ENCODE results near the gene HPS5. TPM values are rescaled to one million over a fixed set of nuclear protein-coding genes. Genes with fewer than 3 reads are reported as not detected.

Gene HPS5
- total RNA-seq, 2 experiments from 2014 or later = 23.0 to 29.9 TPM

DNA sequence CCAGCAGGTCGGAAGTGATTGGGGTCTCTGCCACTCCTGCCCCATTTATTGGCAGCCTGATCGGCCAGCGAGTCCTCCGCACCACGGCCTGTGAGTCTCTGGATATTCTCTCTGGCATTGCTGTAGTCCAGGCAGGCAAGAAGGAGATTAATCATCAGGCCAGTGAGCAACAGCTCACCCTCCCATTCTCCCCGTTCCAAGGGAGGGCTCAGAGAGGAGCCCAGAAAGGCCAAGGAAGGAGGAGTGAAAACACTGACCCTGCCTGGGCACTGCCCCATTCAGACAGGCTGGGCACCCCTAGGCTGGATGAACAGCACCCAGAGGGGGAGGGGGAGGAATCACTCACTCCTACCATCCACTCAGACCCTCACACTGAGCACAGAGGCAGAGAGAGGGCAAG lies 76.5 kb downstream of the HPS5 start:
- Histone ChIP-seq H3K4me1 (ENCODE audit: insufficient read depth, low read length, poor library complexity, severe bottlenecking) (peaks cover 21% of the 10 kb centered on the region), H3K9me2 (ENCODE audit: insufficient read depth, low read length) (no peaks in the 10 kb centered on the region), H3K9me3 (ENCODE audit: low read length) (peaks cover 13% of the 10 kb centered on the region; the same call in 1 of the 2 replicates), H2AFZ (ENCODE audit: low read length) (no peak overlapping the region), H4K20me1 (ENCODE audit: insufficient read depth, low read length) (no peaks in the 10 kb centered on the region), H3K27ac (ENCODE audit: low read depth, low read length, poor library complexity, severe bottlenecking) (no peak overlapping the region), H3K36me3 (ENCODE audit: insufficient read depth, low read length) (no peaks in the 10 kb centered on the region), H3K4me3 (ENCODE audit: low read depth, low read length, poor library complexity, severe bottlenecking) (no peak overlapping the region), H3K4me2 (ENCODE audit: low read length) (no peak overlapping the region), H3K79me2 (ENCODE audit: insufficient read depth, low read depth, low read length) (no peaks in the 10 kb centered on the region)
- TF ChIP-seq EZH2phosphoT487 (IDR thresholded peaks at IDR 0.05; ENCODE audit: borderline replicate concordance, low read depth, low read length) = no peak
- TF ChIP-seq CTCF (conservative IDR thresholded peaks at IDR 0.05; ENCODE audit: low read length) = no peak
- DNase-seq (ENCODE audit: low spot score) = no peak
- intact Hi-C loops (cut with micrococcal nuclease; ENCODE audit: unreplicated experiment) = no loop called here
- ChIA-PET POLR2A (interaction anchor here (1.8 kb wide), 1 partner anchor 11 kb away, joined by 6 read pairs; no protein-coding TSS in a partner anchor), CTCF (ENCODE audit: unreplicated experiment) (no interaction called here)
- BruUV-seq (replicated peaks) = no TSS peak

- POLR2A ChIA-PET = interaction anchor here (1.2 to 1.8 kb wide), 5 partner anchors 9 to 287 kb away, joined by 3 to 6 read pairs (median 4); no protein-coding TSS in a partner anchor
- H4K20me1 ChIP-seq (ENCODE audit: insufficient read depth, low read length) = no peaks in the 10 kb centered on the region
- intact Hi-C loops (cut with micrococcal nuclease; ENCODE audit: unreplicated experiment) = loop anchor here (2.0 to 5.0 kb wide), 3 partner anchors 78 to 283 kb away; partner anchors contain the start of genes GTF2H1, HPS5 and TSG101
- DNase-seq (ENCODE audit: low spot score) = peak; percentile 81
- peak overlapping the region; percentile 75 for H2AFZ ChIP-seq (ENCODE audit: low read length)
- no peak overlapping the region for H3K27ac ChIP-seq (ENCODE audit: low read depth, low read length, poor library complexity, severe bottlenecking)
- no peaks in the 10 kb centered on the region for H3K79me2 ChIP-seq (ENCODE audit: insufficient read depth, low read depth, low read length)
- H3K9me3 ChIP-seq (ENCODE audit: low read length) = peaks cover 13% of the 10 kb centered on the region; the same call in 1 of the 2 replicates
- H3K4me3 ChIP-seq (ENCODE audit: low read depth, low read length, poor library complexity, severe bottlenecking) = no peak overlapping the region
- H3K4me1 ChIP-seq (ENCODE audit: insufficient read depth, low read length, poor library complexity, severe bottlenecking) = peaks cover 21% of the 10 kb centered on the region
- no peaks in the 10 kb centered on the region for H3K36me3 ChIP-seq (ENCODE audit: insufficient read depth, low read length)
- no peaks in the 10 kb centered on the region for H3K9me2 ChIP-seq (ENCODE audit: insufficient read depth, low read length)
- TF ChIP-seq CTCF (conservative IDR thresholded peaks at IDR 0.05; ENCODE audit: low read length) (peak; percentile 95), EZH2phosphoT487 (IDR thresholded peaks at IDR 0.05; ENCODE audit: borderline replicate concordance, low read depth, low read length) (no peak)
- BruUV-seq (replicated peaks) = no TSS peak
- no peak overlapping the region for H3K4me2 ChIP-seq (ENCODE audit: low read length)
- CTCF ChIA-PET (ENCODE audit: unreplicated experiment) = interaction anchor here (1.0 to 1.3 kb wide), 4 partner anchors 9 to 129 kb away, joined by 3 to 5 read pairs (median 4); no protein-coding TSS in a partner anchor
Measured at GRCh38 chr11:18243783-18244362, 78.1 kb downstream of the HPS5 start.

DNA sequence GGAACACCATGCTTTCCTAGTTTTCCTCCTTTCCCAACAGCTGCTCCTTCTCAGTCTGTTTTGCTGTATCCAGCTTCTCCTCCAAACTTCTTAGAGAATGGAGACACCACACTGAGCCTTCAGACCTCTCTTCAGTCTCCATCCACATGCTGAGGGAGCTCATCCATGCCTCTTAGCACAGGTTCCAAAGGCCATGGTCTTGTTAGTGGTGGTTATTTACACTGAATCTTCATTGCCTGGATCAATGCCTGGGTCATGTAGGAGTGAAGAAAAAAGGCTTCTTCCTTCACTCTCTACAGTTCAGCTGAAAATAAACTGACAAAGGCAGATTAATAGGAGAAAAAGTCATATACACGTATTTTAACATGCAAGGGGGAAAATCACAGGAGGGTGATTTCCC lies 82.3 kb downstream of the HPS5 start:
- ChIA-PET POLR2A (interaction anchor here (0.6 to 0.7 kb wide), 2 partner anchors 185 to 261 kb away, joined by 3 read pairs; no protein-coding TSS in a partner anchor), CTCF (ENCODE audit: unreplicated experiment) (no interaction called here)
- no peaks in the 10 kb centered on the region for H3K9me2 ChIP-seq (ENCODE audit: insufficient read depth, low read length)
- peaks cover 13% of the 10 kb centered on the region; the same call in 1 of the 2 replicates for H3K9me3 ChIP-seq (ENCODE audit: low read length)
- intact Hi-C loops (cut with micrococcal nuclease; ENCODE audit: unreplicated experiment) = loop anchor here (5.0 kb wide), 2 partner anchors 83 to 288 kb away; partner anchors contain the start of genes GTF2H1, HPS5 and TSG101
- no peak for DNase-seq (ENCODE audit: low spot score)
- no peak overlapping the region for H3K4me2 ChIP-seq (ENCODE audit: low read length)
- TF ChIP-seq EZH2phosphoT487 (IDR thresholded peaks at IDR 0.05; ENCODE audit: borderline replicate concordance, low read depth, low read length) (no peak), CTCF (conservative IDR thresholded peaks at IDR 0.05; ENCODE audit: low read length) (no peak)
- H3K36me3 ChIP-seq (ENCODE audit: insufficient read depth, low read length) = no peaks in the 10 kb centered on the region
- H2AFZ ChIP-seq (ENCODE audit: low read length) = no peak overlapping the region
- no peak overlapping the region for H3K4me3 ChIP-seq (ENCODE audit: low read depth, low read length, poor library complexity, severe bottlenecking)
- H3K27ac ChIP-seq (ENCODE audit: low read depth, low read length, poor library complexity, severe bottlenecking) = no peak overlapping the region
- peaks cover 15% of the 10 kb centered on the region for H3K4me1 ChIP-seq (ENCODE audit: insufficient read depth, low read length, poor library complexity, severe bottlenecking)
- H3K79me2 ChIP-seq (ENCODE audit: insufficient read depth, low read depth, low read length) = no peaks in the 10 kb centered on the region
- H4K20me1 ChIP-seq (ENCODE audit: insufficient read depth, low read length) = no peaks in the 10 kb centered on the region
- BruUV-seq (replicated peaks) = no TSS peak

Measured in OCI-LY7 (cell line).